Measurements from ENCODE around the gene PRKG1. TPM values are rescaled to one million over a fixed set of nuclear protein-coding genes. Genes with fewer than 3 reads are reported as not detected.

PRKG1 gene
- total RNA-seq, 1 experiment from 2014 or later = 7.4 TPM

DNA sequence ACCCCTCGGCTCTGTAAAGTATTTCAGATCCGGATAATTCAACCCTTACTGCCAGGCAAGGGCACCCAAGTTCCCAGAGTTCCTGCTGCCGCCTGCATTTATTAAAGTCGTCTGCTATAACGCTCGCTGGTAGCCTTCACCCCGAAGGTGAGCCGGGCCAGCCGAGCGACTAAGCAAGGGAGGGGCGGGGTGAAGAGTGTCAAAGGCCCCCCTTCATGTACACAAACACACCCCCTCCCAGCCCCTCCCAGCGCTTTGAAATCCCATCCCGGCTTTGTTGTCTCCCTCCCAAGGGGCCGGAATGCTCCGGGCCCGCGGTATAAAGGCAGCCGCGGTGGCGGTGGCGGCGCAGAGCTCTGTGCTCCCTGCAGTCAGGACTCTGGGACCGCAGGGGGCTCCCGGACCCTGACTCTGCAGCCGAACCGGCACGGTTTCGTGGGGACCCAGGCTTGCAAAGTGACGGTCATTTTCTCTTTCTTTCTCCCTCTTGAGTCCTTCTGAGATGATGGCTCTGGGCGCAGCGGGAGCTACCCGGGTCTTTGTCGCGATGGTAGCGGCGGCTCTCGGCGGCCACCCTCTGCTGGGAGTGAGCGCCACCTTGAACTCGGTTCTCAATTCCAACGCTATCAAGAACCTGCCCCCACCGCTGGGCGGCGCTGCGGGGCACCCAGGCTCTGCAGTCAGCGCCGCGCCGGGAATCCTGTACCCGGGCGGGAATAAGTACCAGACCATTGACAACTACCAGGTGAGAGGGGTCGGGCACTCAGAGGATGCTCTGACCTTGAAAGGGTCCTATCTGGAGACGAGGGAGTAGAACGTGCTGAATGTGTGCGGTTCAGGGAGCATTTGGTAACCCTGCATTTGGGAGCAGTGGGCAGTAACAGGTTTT lies 1239.9 kb downstream of the PRKG1 start, which contains the start of gene DKK1:
DKK1 (plus strand) TSS at position 349 of the 889 bp plus-strand sequence; CDS start at position 503, 154 bp downstream.
- POLR2A ChIA-PET (ENCODE audit: unreplicated experiment) = interaction anchor here (0.5 to 2.8 kb wide), 19 partner anchors 21 to 933 kb away, joined by 3 to 27 read pairs (median 6); no protein-coding TSS in a partner anchor
- H3K79me2 ChIP-seq (ENCODE audit: low read length) = peaks cover 61% of the 10 kb centered on the region
- H3K27ac ChIP-seq (ENCODE audit: low read length) = peak within 1 kb of the TSS; percentile 82
- no peak for TF ChIP-seq EZH2 (IDR thresholded peaks at IDR 0.05; ENCODE audit: low read length, unreplicated experiment)
- TF ChIP-seq, protein P1, sequence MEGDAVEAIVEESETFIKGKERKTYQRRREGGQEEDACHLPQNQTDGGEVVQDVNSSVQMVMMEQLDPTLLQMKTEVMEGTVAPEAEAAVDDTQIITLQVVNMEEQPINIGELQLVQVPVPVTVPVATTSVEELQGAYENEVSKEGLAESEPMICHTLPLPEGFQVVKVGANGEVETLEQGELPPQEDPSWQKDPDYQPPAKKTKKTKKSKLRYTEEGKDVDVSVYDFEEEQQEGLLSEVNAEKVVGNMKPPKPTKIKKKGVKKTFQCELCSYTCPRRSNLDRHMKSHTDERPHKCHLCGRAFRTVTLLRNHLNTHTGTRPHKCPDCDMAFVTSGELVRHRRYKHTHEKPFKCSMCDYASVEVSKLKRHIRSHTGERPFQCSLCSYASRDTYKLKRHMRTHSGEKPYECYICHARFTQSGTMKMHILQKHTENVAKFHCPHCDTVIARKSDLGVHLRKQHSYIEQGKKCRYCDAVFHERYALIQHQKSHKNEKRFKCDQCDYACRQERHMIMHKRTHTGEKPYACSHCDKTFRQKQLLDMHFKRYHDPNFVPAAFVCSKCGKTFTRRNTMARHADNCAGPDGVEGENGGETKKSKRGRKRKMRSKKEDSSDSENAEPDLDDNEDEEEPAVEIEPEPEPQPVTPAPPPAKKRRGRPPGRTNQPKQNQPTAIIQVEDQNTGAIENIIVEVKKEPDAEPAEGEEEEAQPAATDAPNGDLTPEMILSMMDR (conservative IDR thresholded peaks at IDR 0.05; ENCODE audit: low read depth, low read length) = peak; percentile 100
- H4K20me1 ChIP-seq (ENCODE audit: low read length) = peaks cover 9% of the 10 kb centered on the region
- H3K9ac ChIP-seq (ENCODE audit: low read length) = peak within 1 kb of the TSS; percentile 87
- DNase-seq (peak; percentile 100), ATAC-seq (peak; percentile 55)
- no peaks in the 10 kb centered on the region for H3K27me3 ChIP-seq (ENCODE audit: low read length)
- peak within 1 kb of the TSS; percentile 73 for H2AFZ ChIP-seq (ENCODE audit: low read length)
- intact Hi-C loops (cut with micrococcal nuclease) = loop anchor here (1.0 to 2.0 kb wide), 7 partner anchors 95 to 257 kb away; no protein-coding TSS in a partner anchor
- no peaks in the 10 kb centered on the region for H3K9me2 ChIP-seq (replicated peaks; ENCODE audit: low read length)
- H3K4me1 ChIP-seq (ENCODE audit: insufficient read depth, low read length) = peaks cover 49% of the 10 kb centered on the region
- H3K36me3 ChIP-seq (ENCODE audit: low read depth, low read length) = peaks cover 33% of the 10 kb centered on the region
- H3K4me3 ChIP-seq (ENCODE audit: low read length) = peak within 1 kb of the TSS; percentile 76
- no peaks in the 10 kb centered on the region for H3K9me3 ChIP-seq (ENCODE audit: low read length)
- BruUV-seq (replicated peaks) = TSS peak; percentile 32
- peaks cover 40% of the 10 kb centered on the region for H3F3A ChIP-seq (ENCODE audit: low read length, unreplicated experiment)
- H3K4me2 ChIP-seq (ENCODE audit: low read length) = peak within 1 kb of the TSS; percentile 80
- CTCF ChIA-PET = interaction anchor here (0.6 to 3.3 kb wide), 9 partner anchors 20 to 252 kb away, joined by 3 to 56 read pairs (median 8); no protein-coding TSS in a partner anchor

DNA sequence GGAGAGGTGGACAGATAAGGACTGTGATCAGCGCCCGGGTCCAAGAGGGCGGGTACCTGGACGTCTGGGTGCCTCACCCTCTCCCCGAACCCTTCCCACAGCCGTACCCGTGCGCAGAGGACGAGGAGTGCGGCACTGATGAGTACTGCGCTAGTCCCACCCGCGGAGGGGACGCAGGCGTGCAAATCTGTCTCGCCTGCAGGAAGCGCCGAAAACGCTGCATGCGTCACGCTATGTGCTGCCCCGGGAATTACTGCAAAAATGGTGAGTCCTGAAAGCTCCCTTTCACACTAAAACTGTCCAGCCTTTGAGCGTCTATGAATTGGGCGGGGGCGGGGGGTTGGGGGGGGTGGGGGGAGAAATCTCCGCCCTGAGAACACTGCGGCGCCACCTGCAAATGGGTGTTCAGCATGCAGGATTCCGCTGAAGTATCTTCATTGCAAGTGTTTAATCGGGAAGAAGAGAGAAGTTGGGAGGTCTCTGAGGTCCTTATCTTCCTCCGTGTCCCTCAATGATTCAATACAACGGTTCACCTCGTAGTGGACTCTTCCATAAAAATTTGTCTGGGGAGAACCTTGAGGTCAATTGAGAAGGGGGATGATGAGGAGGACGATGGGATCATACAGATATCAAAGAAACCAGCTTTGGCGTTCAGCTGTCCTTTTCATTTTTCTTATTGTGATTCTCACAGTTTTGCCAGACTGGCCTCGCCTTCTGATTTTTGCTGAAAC lies 1240.7 kb downstream of the PRKG1 start:
- no TSS peak for BruUV-seq (replicated peaks)
- Histone ChIP-seq H3K9ac (ENCODE audit: low read length) (peak overlapping the region; percentile 87), H3K27me3 (ENCODE audit: low read length) (no peaks in the 10 kb centered on the region), H3K4me2 (ENCODE audit: low read length) (peak overlapping the region; percentile 80), H3K27ac (ENCODE audit: low read length) (peak overlapping the region; percentile 82), H4K20me1 (ENCODE audit: low read length) (peaks cover 9% of the 10 kb centered on the region), H3K9me2 (replicated peaks; ENCODE audit: low read length) (no peaks in the 10 kb centered on the region), H3K4me1 (ENCODE audit: insufficient read depth, low read length) (peaks cover 54% of the 10 kb centered on the region), H3K36me3 (ENCODE audit: low read depth, low read length) (peaks cover 39% of the 10 kb centered on the region), H3K9me3 (ENCODE audit: low read length) (no peaks in the 10 kb centered on the region), H3F3A (ENCODE audit: low read length, unreplicated experiment) (peaks cover 47% of the 10 kb centered on the region), H3K79me2 (ENCODE audit: low read length) (peaks cover 67% of the 10 kb centered on the region), H3K4me3 (ENCODE audit: low read length) (peak overlapping the region; percentile 76), H2AFZ (ENCODE audit: low read length) (peak overlapping the region; percentile 73)
- peak; percentile 1 for ATAC-seq
- POLR2A ChIA-PET (ENCODE audit: unreplicated experiment) = interaction anchor here (0.6 to 2.8 kb wide), 9 partner anchors 20 to 934 kb away, joined by 3 to 27 read pairs (median 7); no protein-coding TSS in a partner anchor
- intact Hi-C loops (cut with micrococcal nuclease) = loop anchor here (1.0 to 2.0 kb wide), 7 partner anchors 94 to 258 kb away; no protein-coding TSS in a partner anchor
- CTCF ChIA-PET = interaction anchor here (0.9 to 3.3 kb wide), 5 partner anchors 19 to 252 kb away, joined by 4 to 56 read pairs (median 37); no protein-coding TSS in a partner anchor
- TF ChIP-seq EZH2phosphoT487 (IDR thresholded peaks at IDR 0.05; ENCODE audit: borderline replicate concordance, low read length) (no peak), EZH2 (IDR thresholded peaks at IDR 0.05; ENCODE audit: low read length, unreplicated experiment) (no peak)
- TF ChIP-seq, protein P1 (conservative IDR thresholded peaks at IDR 0.05; ENCODE audit: low read depth, low read length) = no peak
- DNase-seq = peak; percentile 80
